Measurements from ENCODE around the gene SPNS3. TPM values are rescaled to one million over a fixed set of nuclear protein-coding genes. Genes with fewer than 3 reads are reported as not detected.

Gene SPNS3
- total and polyA plus RNA-seq, 2 of the 8 experiments (the other 6 are each of a cell fraction or from before 2014, with no cell fraction given), result not detected

- TF ChIP-seq CHD7 (IDR thresholded peaks at IDR 0.05; ENCODE audit: insufficient replicate concordance, low read length), result no peak
These were observed 48.7 kb downstream of the SPNS3 start (continued) for GRCh38 chr17:4482338-4483011.
